ENCODE data around the gene RNF103. TPM values are rescaled to one million over a fixed set of nuclear protein-coding genes. Genes with fewer than 3 reads are reported as not detected.

RNF103 gene
- total and polyA plus RNA-seq, 5 donors from 2014 or later: 2.7 to 79.3 (median 4.6) TPM

- DNase-seq (no peak), ATAC-seq (ENCODE audit: low read depth in 2 of 2) (no peak)
- Histone ChIP-seq H3K4me3 (ENCODE audit: low read depth, low read length) (no peak overlapping the region), H3K27ac (ENCODE audit: insufficient read depth, low read length, poor library complexity, severe bottlenecking) (no peak overlapping the region), H3K36me3 (ENCODE audit: control insufficient read depth, insufficient read depth, low read length) (no peaks in the 10 kb centered on the region), H3K9me3 (ENCODE audit: control insufficient read depth in 2 of 2, low read length in 2 of 2) (peaks cover 18% of the 10 kb centered on the region in 2 experiments), H3K27me3 (ENCODE audit: control insufficient read depth, insufficient read depth, low read length) (peaks cover 6% of the 10 kb centered on the region), H3K4me1 (ENCODE audit: control insufficient read depth, insufficient read depth, low read length, poor library complexity, severe bottlenecking) (no peaks in the 10 kb centered on the region)
- Mint-ChIP-seq H3K9me3 (peaks cover 0 to 27% (median 11%) of the 10 kb centered on the region in 7 donors), H3K27ac (no peak overlapping the region), H3K36me3 (peaks cover 4% of the 10 kb centered on the region), H3K4me3 (no peak overlapping the region), H3K27me3 (peaks cover 4% of the 10 kb centered on the region), H3K4me1 (no peaks in the 10 kb centered on the region)
Measured at GRCh38 chr2:86649119-86649947, 25.7 kb upstream of the RNF103 start.

GRCh38 chr2:86648681-86649080 lies 25.0 kb upstream of the RNF103 start:
- no peak overlapping the region for H3K4me3 Mint-ChIP-seq

DNA sequence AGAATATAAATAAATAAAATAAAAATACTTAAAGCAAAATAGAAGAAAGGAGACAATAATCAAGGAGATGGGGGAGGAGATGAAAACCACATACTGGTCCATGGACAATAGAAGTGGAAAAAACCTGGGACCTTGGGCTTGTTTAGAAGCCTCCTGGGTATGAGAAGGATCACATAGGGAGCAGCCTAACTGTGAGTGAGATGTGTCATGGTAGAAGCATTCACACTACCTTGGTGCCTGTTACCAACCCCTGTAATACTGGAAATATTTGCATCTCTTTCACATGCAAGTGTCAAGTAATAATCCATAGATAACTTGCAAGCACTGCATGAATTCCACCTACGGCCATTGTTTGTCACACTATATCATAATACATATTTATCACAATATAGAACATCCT lies 23.2 kb upstream of the RNF103 start:
- DNase-seq (no peak), ATAC-seq (ENCODE audit: low read depth in 2 of 2) (no peak)
- H3K4me3 Mint-ChIP-seq: no peak overlapping the region
- H3K27ac ChIP-seq (ENCODE audit: insufficient read depth, low read length, poor library complexity, severe bottlenecking): no peak overlapping the region
- peaks cover 4% of the 10 kb centered on the region for H3K36me3 Mint-ChIP-seq
- H3K4me1 Mint-ChIP-seq: no peaks in the 10 kb centered on the region
- no peak overlapping the region for H3K27ac Mint-ChIP-seq
- peaks cover 13% of the 10 kb centered on the region for H3K27me3 Mint-ChIP-seq
- H3K27me3 ChIP-seq (ENCODE audit: control insufficient read depth, insufficient read depth, low read length): peaks cover 9% of the 10 kb centered on the region
- no peaks in the 10 kb centered on the region for H3K4me1 ChIP-seq (ENCODE audit: control insufficient read depth, insufficient read depth, low read length, poor library complexity, severe bottlenecking)
- H3K4me3 ChIP-seq (ENCODE audit: low read depth, low read length): no peak overlapping the region
- H3K36me3 ChIP-seq (ENCODE audit: control insufficient read depth, insufficient read depth, low read length): no peaks in the 10 kb centered on the region
- H3K9me3 Mint-ChIP-seq: peaks cover 0 to 27% (median 11%) of the 10 kb centered on the region in 7 donors
- H3K9me3 ChIP-seq (ENCODE audit: control insufficient read depth in 2 of 2, low read length in 2 of 2): peaks cover 18% of the 10 kb centered on the region in 2 experiments

More at GRCh38 chr2:86648681-86649080, 25.0 kb upstream of the RNF103 start:
- H3K9me3 Mint-ChIP-seq: peaks cover 0 to 27% (median 11%) of the 10 kb centered on the region in 7 donors
- H3K27ac ChIP-seq (ENCODE audit: insufficient read depth, low read length, poor library complexity, severe bottlenecking): no peak overlapping the region
- no peaks in the 10 kb centered on the region for H3K4me1 Mint-ChIP-seq
- H3K4me1 ChIP-seq (ENCODE audit: control insufficient read depth, insufficient read depth, low read length, poor library complexity, severe bottlenecking): no peaks in the 10 kb centered on the region
- no peaks in the 10 kb centered on the region for H3K36me3 ChIP-seq (ENCODE audit: control insufficient read depth, insufficient read depth, low read length)
- peaks cover 6% of the 10 kb centered on the region for H3K27me3 ChIP-seq (ENCODE audit: control insufficient read depth, insufficient read depth, low read length)
- peaks cover 6% of the 10 kb centered on the region for H3K27me3 Mint-ChIP-seq
- DNase-seq (no peak), ATAC-seq (ENCODE audit: low read depth in 2 of 2) (no peak)
- H3K4me3 ChIP-seq (ENCODE audit: low read depth, low read length): no peak overlapping the region
- H3K9me3 ChIP-seq (ENCODE audit: control insufficient read depth in 2 of 2, low read length in 2 of 2): peaks cover 18% of the 10 kb centered on the region in 2 experiments
- H3K27ac Mint-ChIP-seq: no peak overlapping the region
- H3K36me3 Mint-ChIP-seq: peaks cover 4% of the 10 kb centered on the region

DNA sequence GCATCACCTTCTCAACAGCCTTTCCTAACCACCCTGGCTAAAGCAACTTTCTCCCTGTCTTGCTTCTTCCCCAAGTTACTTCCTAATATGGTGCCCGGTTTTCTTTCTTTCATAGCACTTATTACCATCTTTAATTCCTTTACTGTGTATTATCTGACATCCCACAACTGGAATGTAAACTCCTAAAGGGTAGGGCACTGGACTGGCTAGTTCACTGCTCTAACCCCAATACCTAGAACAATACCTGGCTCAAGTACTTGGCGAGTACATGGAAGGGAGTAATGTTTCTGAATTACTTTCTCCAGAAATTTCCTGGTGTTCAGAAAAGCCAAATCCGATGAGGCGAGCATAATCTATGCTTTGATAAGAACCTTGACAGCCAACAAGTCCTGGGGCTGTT lies 22.7 kb upstream of the RNF103 start:
- H3K4me3 ChIP-seq (ENCODE audit: low read depth, low read length): no peak overlapping the region
- peaks cover 13% of the 10 kb centered on the region for H3K27me3 Mint-ChIP-seq
- no peak overlapping the region for H3K27ac ChIP-seq (ENCODE audit: insufficient read depth, low read length, poor library complexity, severe bottlenecking)
- H3K36me3 ChIP-seq (ENCODE audit: control insufficient read depth, insufficient read depth, low read length): no peaks in the 10 kb centered on the region
- DNase-seq: no peak
- H3K4me1 ChIP-seq (ENCODE audit: control insufficient read depth, insufficient read depth, low read length, poor library complexity, severe bottlenecking): no peaks in the 10 kb centered on the region
- no peak for ATAC-seq (ENCODE audit: low read depth in 2 of 2)
- H3K27me3 ChIP-seq (ENCODE audit: control insufficient read depth, insufficient read depth, low read length): peaks cover 9% of the 10 kb centered on the region
- H3K4me1 Mint-ChIP-seq: no peaks in the 10 kb centered on the region
- peaks cover 4% of the 10 kb centered on the region for H3K36me3 Mint-ChIP-seq
- no peak overlapping the region for H3K27ac Mint-ChIP-seq
- H3K9me3 ChIP-seq (ENCODE audit: control insufficient read depth in 2 of 2, low read length in 2 of 2): peaks cover 18% of the 10 kb centered on the region in 2 experiments
- H3K4me3 Mint-ChIP-seq: no peak overlapping the region
- H3K9me3 Mint-ChIP-seq: peaks cover 0 to 27% (median 11%) of the 10 kb centered on the region in 7 donors

GRCh38 chr2:86645752-86646151 lies 22.1 kb upstream of the RNF103 start:
- Histone ChIP-seq H3K4me3 (ENCODE audit: low read depth, low read length) (no peak overlapping the region), H3K4me1 (ENCODE audit: control insufficient read depth, insufficient read depth, low read length, poor library complexity, severe bottlenecking) (no peaks in the 10 kb centered on the region), H3K27ac (ENCODE audit: insufficient read depth, low read length, poor library complexity, severe bottlenecking) (no peak overlapping the region), H3K36me3 (ENCODE audit: control insufficient read depth, insufficient read depth, low read length) (no peaks in the 10 kb centered on the region), H3K27me3 (ENCODE audit: control insufficient read depth, insufficient read depth, low read length) (peaks cover 9% of the 10 kb centered on the region), H3K9me3 (ENCODE audit: control insufficient read depth in 2 of 2, low read length in 2 of 2) (peaks cover 18 to 19% of the 10 kb centered on the region in 2 experiments)
- DNase-seq (no peak), ATAC-seq (ENCODE audit: low read depth in 2 of 2) (no peak)
- Mint-ChIP-seq H3K27ac (no peak overlapping the region), H3K9me3 (peaks cover 0 to 29% (median 12%) of the 10 kb centered on the region in 7 donors), H3K4me1 (no peaks in the 10 kb centered on the region), H3K27me3 (peaks cover 13% of the 10 kb centered on the region), H3K4me3 (no peak overlapping the region), H3K36me3 (peaks cover 4% of the 10 kb centered on the region)

- H3K4me3 Mint-ChIP-seq: no peak overlapping the region
- no peak overlapping the region for H3K27ac ChIP-seq (ENCODE audit: insufficient read depth, low read length, poor library complexity, severe bottlenecking)
- DNase-seq (no peak), ATAC-seq (ENCODE audit: low read depth in 2 of 2) (no peak)
- peaks cover 9 to 15% of the 10 kb centered on the region in 2 experiments for H3K9me3 ChIP-seq (ENCODE audit: control insufficient read depth in 2 of 2, low read length in 2 of 2)
- H3K27me3 Mint-ChIP-seq: peaks cover 15% of the 10 kb centered on the region
- H3K9me3 Mint-ChIP-seq: peaks cover 0 to 15% (median 4%) of the 10 kb centered on the region in 7 donors
- H3K27me3 ChIP-seq (ENCODE audit: control insufficient read depth, insufficient read depth, low read length): peaks cover 3% of the 10 kb centered on the region
- no peaks in the 10 kb centered on the region for H3K4me1 Mint-ChIP-seq
- no peaks in the 10 kb centered on the region for H3K36me3 Mint-ChIP-seq
- H3K4me1 ChIP-seq (ENCODE audit: control insufficient read depth, insufficient read depth, low read length, poor library complexity, severe bottlenecking): no peaks in the 10 kb centered on the region
- no peaks in the 10 kb centered on the region for H3K36me3 ChIP-seq (ENCODE audit: control insufficient read depth, insufficient read depth, low read length)
- H3K4me3 ChIP-seq (ENCODE audit: low read depth, low read length): no peak overlapping the region
- no peak overlapping the region for H3K27ac Mint-ChIP-seq
Measured at GRCh38 chr2:86638712-86639111, 15.0 kb upstream of the RNF103 start.

DNA sequence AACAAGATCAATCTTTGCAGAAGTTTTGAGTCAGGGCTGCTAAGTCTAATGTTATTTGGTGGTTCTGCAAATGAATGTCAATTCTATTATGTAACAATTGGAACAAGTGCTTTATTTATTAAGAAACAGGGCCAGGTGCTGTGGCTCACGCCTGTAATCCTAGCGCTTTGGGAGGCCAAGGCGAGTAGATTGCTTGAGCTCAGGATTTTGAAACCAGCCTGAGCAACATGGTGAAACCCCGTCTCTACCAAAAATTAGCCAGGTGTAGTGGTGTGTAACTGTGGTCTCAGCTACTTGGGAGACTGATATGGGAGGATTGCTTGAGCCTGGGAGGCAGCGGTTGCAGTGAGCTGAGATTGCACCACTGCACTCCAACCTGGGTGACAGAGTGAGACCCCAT lies 13.2 kb upstream of the RNF103 start:
- Histone ChIP-seq H3K9me3 (ENCODE audit: control insufficient read depth in 2 of 2, low read length in 2 of 2) (peaks cover 9 to 15% of the 10 kb centered on the region in 2 experiments), H3K27me3 (ENCODE audit: control insufficient read depth, insufficient read depth, low read length) (no peaks in the 10 kb centered on the region), H3K36me3 (ENCODE audit: control insufficient read depth, insufficient read depth, low read length) (no peaks in the 10 kb centered on the region), H3K4me1 (ENCODE audit: control insufficient read depth, insufficient read depth, low read length, poor library complexity, severe bottlenecking) (no peaks in the 10 kb centered on the region), H3K27ac (ENCODE audit: insufficient read depth, low read length, poor library complexity, severe bottlenecking) (no peak overlapping the region), H3K4me3 (ENCODE audit: low read depth, low read length) (no peak overlapping the region)
- ATAC-seq (ENCODE audit: low read depth in 2 of 2) (no peak), DNase-seq (no peak)
- no peaks in the 10 kb centered on the region for H3K36me3 Mint-ChIP-seq
- peaks cover 0 to 15% (median 4%) of the 10 kb centered on the region in 7 donors for H3K9me3 Mint-ChIP-seq
- no peaks in the 10 kb centered on the region for H3K4me1 Mint-ChIP-seq
- no peak overlapping the region for H3K27ac Mint-ChIP-seq
- H3K4me3 Mint-ChIP-seq: no peak overlapping the region
- peaks cover 7% of the 10 kb centered on the region for H3K27me3 Mint-ChIP-seq

DNA sequence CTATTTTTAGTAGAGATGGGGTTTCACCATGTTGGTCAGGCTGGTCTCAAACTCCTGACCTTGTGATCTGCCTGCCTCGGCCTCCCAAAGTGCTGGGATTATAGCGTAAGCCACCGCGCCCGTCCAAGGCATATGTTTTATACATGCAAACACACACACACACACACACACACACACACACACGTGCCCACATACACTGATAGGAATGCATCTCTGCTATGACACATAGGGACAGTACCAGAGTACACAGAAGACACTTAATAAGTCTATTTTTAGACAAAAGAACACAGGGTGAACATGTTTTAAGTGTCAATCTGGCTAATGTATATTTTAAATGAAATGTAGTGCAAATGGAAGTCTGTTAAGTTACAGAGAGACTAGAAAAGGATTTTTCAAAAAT lies 10.7 kb upstream of the RNF103 start:
- Histone ChIP-seq H3K27ac (ENCODE audit: insufficient read depth, low read length, poor library complexity, severe bottlenecking) (no peak overlapping the region), H3K9me3 (ENCODE audit: control insufficient read depth in 2 of 2, low read length in 2 of 2) (peaks cover 0 to 3% of the 10 kb centered on the region in 2 experiments), H3K4me1 (ENCODE audit: control insufficient read depth, insufficient read depth, low read length, poor library complexity, severe bottlenecking) (no peaks in the 10 kb centered on the region), H3K4me3 (ENCODE audit: low read depth, low read length) (no peak overlapping the region), H3K36me3 (ENCODE audit: control insufficient read depth, insufficient read depth, low read length) (no peaks in the 10 kb centered on the region), H3K27me3 (ENCODE audit: control insufficient read depth, insufficient read depth, low read length) (no peaks in the 10 kb centered on the region)
- Mint-ChIP-seq H3K27me3 (peaks cover 13% of the 10 kb centered on the region), H3K4me1 (no peaks in the 10 kb centered on the region), H3K36me3 (no peaks in the 10 kb centered on the region), H3K27ac (no peak overlapping the region), H3K4me3 (no peak overlapping the region), H3K9me3 (peaks cover 0 to 2% (median 0%) of the 10 kb centered on the region in 7 donors)
- DNase-seq: no peak
- ATAC-seq (ENCODE audit: low read depth in 2 of 2): no peak

Measured in CD4-positive, CD25-positive, alpha-beta regulatory T cell (primary cell).